WI38 (cell line): Measurements from ENCODE around the gene BRF1.

ENCODE experiments used
- H3K4me3 ChIP-seq: 2 replicates; pipeline ENCODE4 v1.5.1; 2011; ENCODE audit warnings: low read depth, mild to moderate bottlenecking, control low read depth, low read length
- TF ChIP-seq, protein P1 (sequence below): IDR thresholded peaks from 2 replicates; pipeline ENCODE4 v1.5.1; 2012; ENCODE audit warnings: low read depth, mild to moderate bottlenecking, control low read depth, low read length

BRF1 gene

DNA sequence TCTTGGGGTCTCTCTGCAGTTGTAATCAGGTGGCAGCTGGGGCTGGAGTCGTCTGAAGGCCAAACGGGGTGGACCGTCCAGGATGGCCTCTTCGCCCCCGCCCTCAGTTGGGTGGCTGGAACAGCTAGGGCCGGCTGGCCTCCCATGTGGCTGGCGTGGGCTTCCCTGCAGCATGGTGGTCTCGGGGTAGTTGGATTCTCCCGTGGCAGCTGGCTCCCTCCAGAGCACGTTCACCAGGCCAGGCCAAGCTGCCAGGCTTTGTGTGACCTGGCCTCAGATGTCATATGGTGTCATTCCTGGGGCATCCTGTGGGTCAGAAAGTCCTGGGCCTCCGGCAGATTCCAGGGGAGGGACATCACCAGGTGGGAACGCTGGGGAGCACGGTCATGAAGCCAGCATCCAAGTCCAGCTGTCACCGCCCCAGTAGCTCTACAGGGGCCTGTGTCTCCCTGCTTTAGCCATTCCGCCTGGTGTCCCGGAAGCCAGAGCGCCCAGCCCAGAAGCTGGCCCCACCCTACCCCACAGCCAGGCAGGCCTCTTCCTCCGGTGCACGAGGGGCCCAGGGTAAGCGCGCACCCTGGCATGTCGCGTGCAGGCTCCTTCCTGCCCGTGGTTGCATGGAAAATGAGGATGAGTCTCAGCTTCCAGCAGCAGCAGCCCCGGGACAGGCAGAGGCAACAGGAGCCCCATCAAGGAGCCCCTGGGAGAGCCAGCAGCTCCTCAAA is 118.3 kb downstream of the BRF1 start:
- H3K4me3 ChIP-seq: no peak overlapping the region

DNA sequence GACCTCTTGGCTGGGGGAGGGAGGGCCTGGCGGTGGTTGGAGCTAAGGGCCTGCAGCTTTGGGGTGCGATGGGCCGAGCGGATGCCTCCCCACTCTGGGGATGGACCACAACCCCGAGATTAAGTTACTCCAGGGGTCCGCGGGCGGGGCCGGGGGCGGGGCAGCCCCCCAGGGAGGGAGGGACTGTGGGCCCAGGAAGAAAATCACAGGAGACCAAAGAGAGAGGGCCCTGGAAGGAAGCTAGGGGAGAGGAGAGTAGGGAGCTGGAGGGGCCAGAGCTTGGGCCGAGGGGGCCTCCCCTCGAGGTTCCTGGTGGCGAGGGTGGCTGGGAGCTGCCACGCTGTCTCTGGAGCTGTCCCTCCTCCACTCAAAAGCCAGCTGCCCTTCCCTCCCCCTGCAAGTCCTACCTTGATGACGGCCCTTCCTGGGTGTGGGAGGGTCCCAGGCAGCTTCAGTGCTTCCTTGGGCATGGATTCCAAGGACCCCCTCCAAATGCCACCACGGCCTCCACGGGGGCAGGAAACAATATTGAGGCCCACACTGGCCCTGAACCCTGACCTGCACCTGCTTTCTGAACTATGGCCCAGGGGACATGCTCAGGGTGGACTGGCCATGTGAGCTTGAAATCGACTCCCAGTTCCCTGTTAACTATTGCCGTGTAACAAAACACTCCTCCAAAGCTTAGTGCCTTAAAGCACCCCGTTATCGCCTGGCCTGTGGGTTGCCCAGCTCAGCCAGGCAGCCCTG is 119.1 kb downstream of the BRF1 start:
- TF ChIP-seq, protein P1, sequence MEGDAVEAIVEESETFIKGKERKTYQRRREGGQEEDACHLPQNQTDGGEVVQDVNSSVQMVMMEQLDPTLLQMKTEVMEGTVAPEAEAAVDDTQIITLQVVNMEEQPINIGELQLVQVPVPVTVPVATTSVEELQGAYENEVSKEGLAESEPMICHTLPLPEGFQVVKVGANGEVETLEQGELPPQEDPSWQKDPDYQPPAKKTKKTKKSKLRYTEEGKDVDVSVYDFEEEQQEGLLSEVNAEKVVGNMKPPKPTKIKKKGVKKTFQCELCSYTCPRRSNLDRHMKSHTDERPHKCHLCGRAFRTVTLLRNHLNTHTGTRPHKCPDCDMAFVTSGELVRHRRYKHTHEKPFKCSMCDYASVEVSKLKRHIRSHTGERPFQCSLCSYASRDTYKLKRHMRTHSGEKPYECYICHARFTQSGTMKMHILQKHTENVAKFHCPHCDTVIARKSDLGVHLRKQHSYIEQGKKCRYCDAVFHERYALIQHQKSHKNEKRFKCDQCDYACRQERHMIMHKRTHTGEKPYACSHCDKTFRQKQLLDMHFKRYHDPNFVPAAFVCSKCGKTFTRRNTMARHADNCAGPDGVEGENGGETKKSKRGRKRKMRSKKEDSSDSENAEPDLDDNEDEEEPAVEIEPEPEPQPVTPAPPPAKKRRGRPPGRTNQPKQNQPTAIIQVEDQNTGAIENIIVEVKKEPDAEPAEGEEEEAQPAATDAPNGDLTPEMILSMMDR: no peak
- no peak overlapping the region for H3K4me3 ChIP-seq

More for the DNA sequence above, 118.3 kb downstream of the BRF1 start:
- TF ChIP-seq, protein P1: no peak

DNA sequence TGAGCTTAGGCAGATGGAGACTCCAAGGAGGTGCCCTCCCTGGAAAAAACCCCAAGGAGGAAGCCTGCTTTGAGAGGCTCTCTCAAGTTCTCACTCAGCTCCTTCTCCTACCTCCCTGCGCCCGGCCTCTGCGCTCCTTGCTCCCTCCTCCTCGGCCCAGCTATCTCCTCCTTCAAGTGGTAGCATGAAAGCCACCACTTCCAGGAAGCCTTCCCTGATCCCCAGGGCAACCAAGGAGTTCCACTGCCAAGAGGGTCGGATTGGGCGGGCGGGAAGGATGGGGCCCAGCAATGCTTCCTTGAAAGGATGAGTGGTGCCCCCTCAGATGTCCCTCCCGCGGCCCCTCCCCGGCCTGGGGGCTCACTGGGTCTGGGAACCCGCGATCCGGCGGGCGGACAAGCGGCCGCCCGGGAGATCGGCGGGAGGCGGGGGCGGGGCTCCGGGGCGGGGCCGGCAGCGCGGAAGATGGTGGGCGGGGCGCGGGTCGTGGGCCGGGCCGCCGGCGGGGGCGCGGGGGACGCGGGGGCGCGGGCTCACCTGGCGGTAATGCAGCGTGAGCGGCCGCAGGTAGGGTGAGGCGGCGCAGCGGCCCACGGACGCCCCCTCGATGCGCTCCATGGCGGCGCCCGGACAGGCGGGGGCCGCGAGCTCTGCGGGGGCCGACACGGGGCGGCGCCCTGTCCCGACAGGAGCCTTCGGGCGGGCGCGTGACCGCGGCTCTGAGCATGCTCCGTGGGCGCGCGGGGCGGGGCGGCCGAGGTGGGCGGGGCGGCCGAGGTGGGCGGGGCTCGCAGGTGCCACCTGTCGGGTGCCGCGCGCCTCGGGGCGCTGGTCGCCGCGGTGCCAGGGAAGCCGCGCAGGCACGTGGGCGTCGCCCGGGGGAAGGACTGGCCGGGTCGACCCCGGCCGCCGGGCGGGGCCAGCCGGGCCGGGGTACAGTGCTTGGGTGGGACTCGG is 119.9 kb downstream of the BRF1 start, which contains the start of gene NUDT14:
NUDT14 (minus strand) TSS at position 721 of the 957 bp plus-strand sequence; CDS start at position 618, 103 bp downstream.
- TF ChIP-seq, protein P1: no peak

DNA sequence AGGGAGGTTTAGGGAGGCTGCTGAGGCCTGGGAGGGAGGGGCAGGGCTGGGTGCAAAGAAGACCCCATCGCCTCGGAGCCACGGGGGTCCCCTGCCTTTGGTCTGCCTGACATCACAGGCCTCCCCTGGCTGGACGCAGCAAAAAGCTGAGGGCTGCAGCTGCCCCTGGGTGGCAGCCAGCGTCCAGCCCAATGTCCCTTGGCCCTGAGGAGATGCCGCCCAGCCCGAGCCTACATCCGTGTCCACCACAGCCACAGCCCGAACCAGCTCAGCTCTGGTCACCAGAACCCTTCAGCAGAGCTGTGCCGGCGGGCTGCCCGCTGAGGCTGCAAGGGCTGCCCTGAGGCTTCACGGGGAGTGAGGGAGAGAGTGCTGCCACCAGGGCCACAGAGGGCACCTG is 121.6 kb downstream of the BRF1 start:
- no peak overlapping the region for H3K4me3 ChIP-seq
- TF ChIP-seq, protein P1: no peak

More for the DNA sequence above, 119.9 kb downstream of the BRF1 start, which contains the start of gene NUDT14:
- H3K4me3 ChIP-seq: peak within 1 kb of the TSS; percentile 52

DNA sequence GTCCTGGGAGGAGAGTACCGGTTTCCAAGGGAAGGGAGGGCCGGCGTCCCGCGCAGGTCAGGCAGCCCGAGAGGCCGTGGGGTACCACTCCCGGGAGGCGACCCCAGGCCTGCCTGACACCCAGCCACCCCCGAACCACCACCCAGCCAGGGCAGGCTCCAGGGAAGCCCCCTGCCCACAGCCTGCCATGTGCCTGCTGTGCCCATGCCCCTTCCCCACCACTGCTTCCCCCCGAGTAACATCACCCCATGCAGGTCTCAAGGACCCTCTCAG is 122.0 kb downstream of the BRF1 start:
- H3K4me3 ChIP-seq: no peak overlapping the region
- TF ChIP-seq, protein P1: no peak

DNA sequence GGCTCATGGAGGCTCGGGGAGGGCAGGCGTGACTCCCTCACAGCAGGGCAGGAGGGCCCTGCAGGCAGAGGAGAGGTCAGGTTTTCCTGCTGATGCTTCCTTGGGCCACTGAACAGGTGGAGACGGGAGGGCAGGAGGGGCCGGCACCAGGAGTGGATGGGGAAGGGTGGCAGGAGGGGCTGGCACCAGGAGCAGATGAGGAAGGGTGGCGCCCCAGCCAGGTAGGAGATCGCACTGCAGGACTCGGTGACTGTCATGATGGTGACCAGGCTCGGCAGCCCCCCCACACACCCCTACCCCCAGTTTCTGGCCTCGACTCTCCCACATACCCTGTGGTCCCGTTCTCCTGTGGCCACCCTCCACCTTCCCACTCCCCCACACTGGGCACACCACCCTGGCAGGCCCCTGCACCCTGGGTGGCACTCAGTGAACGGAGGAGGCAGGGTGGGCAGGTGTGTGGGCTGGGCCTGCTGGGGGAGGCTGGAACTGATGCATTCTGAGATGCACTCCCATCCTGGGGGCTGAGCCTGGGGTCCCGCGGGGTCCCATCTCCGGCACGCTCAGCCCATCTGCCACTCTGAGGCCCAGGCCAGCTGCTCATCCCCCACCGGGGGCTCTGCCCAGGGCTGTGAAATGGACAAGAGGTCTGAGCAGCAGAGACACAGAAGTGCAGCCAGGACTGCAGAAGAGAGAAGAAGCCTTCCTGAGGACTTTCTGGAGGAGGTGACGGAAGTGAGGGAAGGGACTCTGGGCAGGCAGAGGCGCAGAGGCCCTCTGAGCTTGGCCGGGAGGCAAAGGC is 122.5 kb downstream of the BRF1 start:
- no peak overlapping the region for H3K4me3 ChIP-seq
- TF ChIP-seq, protein P1: no peak
